MM.1S (cell line): ENCODE results near the gene PDILT.

ENCODE experiments used
- EZH2 ChIP-seq: fragments of 300-600 bp; sonication (generic); optimal IDR thresholded peaks from 2 replicates; pipeline ENCODE3; 2017; ENCODE audit warnings: low read depth, mild to moderate bottlenecking, antibody characterized with exemption, low read length, mixed read lengths
- EZH2phosphoT487 ChIP-seq: fragments of 300-600 bp; sonication (generic); IDR thresholded peaks from 2 replicates; pipeline ENCODE4 v1.6.1; 2018; ENCODE audit warnings: antibody characterized with exemption, low read length
- TF ChIP-seq, protein P1 (sequence below): fragments of 300-600 bp; sonication (generic); IDR thresholded peaks from 2 replicates; pipeline ENCODE4 v1.5.1; 2016; ENCODE audit warnings: antibody characterized with exemption, low read length, mixed read lengths

DNA sequence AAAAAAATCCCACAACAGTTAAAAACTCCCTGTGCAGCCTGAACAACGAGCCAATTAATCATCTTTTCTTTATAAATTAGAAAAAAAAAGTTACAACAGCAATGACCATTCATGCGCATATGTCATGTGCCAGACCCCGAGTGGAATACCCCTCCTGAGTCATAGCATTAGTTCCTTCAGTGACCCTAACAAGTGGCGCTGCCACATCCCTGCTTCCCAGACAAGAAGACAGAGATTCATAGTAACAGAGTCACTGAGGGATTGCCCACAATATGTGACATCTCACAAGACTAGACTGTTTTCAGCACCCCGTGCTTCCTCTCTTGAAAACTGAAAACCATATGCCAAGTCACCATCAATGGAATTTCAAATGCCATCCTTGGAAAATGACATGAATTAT is 59.9 kb downstream of the PDILT start:
- TF ChIP-seq EZH2phosphoT487 (no peak), EZH2 (no peak)
- TF ChIP-seq, protein P1, sequence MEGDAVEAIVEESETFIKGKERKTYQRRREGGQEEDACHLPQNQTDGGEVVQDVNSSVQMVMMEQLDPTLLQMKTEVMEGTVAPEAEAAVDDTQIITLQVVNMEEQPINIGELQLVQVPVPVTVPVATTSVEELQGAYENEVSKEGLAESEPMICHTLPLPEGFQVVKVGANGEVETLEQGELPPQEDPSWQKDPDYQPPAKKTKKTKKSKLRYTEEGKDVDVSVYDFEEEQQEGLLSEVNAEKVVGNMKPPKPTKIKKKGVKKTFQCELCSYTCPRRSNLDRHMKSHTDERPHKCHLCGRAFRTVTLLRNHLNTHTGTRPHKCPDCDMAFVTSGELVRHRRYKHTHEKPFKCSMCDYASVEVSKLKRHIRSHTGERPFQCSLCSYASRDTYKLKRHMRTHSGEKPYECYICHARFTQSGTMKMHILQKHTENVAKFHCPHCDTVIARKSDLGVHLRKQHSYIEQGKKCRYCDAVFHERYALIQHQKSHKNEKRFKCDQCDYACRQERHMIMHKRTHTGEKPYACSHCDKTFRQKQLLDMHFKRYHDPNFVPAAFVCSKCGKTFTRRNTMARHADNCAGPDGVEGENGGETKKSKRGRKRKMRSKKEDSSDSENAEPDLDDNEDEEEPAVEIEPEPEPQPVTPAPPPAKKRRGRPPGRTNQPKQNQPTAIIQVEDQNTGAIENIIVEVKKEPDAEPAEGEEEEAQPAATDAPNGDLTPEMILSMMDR, result no peak
